Measurements from ENCODE around the gene MAZ. TPM values are rescaled to one million over a fixed set of nuclear protein-coding genes. Genes with fewer than 3 reads are reported as not detected.

MAZ gene
- total and polyA plus RNA-seq, 2 donors (not counting 3 experiments of a cell fraction or from before 2014, with no cell fraction given) = 165 to 311 TPM

GRCh38 chr16:29811170-29811895 lies 5.0 kb downstream of the MAZ start:
- peak; percentile 94 for DNase-seq (ENCODE audit: low read depth, low spot score)
- dilution Hi-C loops (cut with MboI; ENCODE audit: extremely low pct_ligation_motif_present, low sequenced_read_pairs) = no loop called here
- Histone ChIP-seq H3K36me3 (ENCODE audit: control insufficient read depth in 2 of 2, extremely low read depth in 1 of 2, insufficient read depth in 2 of 2, low read length in 2 of 2) (peaks cover 0 to 14% of the 10 kb centered on the region in 2 experiments), H3K4me3 (replicated peaks in 1 of 3; ENCODE audit: insufficient read depth in 1 of 3, low read depth in 1 of 3, low read length in 3 of 3) (peak overlapping the region; percentile 39 to 49 (median 46)), H3K9me3 (replicated peaks; ENCODE audit: control insufficient read depth, insufficient read depth, low read length) (no peaks in the 10 kb centered on the region), H3K9me1 (replicated peaks; ENCODE audit: control insufficient read depth, extremely low read depth, insufficient read depth, low read length) (no peaks in the 10 kb centered on the region), H2AFZ (ENCODE audit: low read depth, low read length) (peak overlapping the region; percentile 64), H3K9ac (replicated peaks; ENCODE audit: extremely low read depth, insufficient read depth, low read length) (peak overlapping the region; percentile 36), H3K4me1 (ENCODE audit: control insufficient read depth, extremely low read depth, insufficient read depth, low read length) (peaks cover 47% of the 10 kb centered on the region), H3K27ac (ENCODE audit: insufficient read depth, low read depth, low read length) (peak overlapping the region; percentile 35), H4K20me1 (replicated peaks; ENCODE audit: control insufficient read depth, extremely low read depth, insufficient read depth, low read length) (no peaks in the 10 kb centered on the region), H3K27me3 (ENCODE audit: control insufficient read depth in 2 of 2, insufficient read depth in 2 of 2, low read length in 2 of 2) (no peaks in the 10 kb centered on the region), H3K4me2 (ENCODE audit: insufficient read depth, low read length) (peak overlapping the region; percentile 85), H3K79me2 (ENCODE audit: control insufficient read depth, insufficient read depth, low read length) (peaks cover 29% of the 10 kb centered on the region)
- BruUV-seq (replicated peaks) = no TSS peak
- intact Hi-C loops (cut with micrococcal nuclease) = loop anchor here (1.0 to 2.0 kb wide), 2 partner anchors 51 to 185 kb away; partner anchors contain the start of genes CDIPT and INO80E
- ChIA-PET POLR2A (no interaction called here), CTCF (interaction anchor here (0.6 to 4.0 kb wide), 3 partner anchors 37 to 111 kb away, joined by 3 to 29 read pairs (median 4); no protein-coding TSS in a partner anchor)
- TF ChIP-seq GATA2 (IDR thresholded peaks at IDR 0.05; ENCODE audit: insufficient read depth, insufficient read length, low read depth, low read length) = no peak
- peak; percentile 32 for TF ChIP-seq POLR2A (IDR thresholded peaks at IDR 0.05; ENCODE audit: low read depth, low read length)
- peak; percentile 53 for TF ChIP-seq POLR2AphosphoS5 (IDR thresholded peaks at IDR 0.05; ENCODE audit: insufficient read depth, low read depth, low read length)
- peak; percentile 98 for FAIRE-seq

GRCh38 chr16:29811896-29812665 lies 5.8 kb downstream of the MAZ start, which contains the start of gene PRRT2:
TSS of gene PRRT2 (plus strand) at chr16:29812193. CDS start at chr16:29813055, 862 bp downstream.
- DNase-seq (ENCODE audit: low read depth, low spot score) (peak; percentile 55), FAIRE-seq (peak; percentile 69)
- Histone ChIP-seq H3K27me3 (ENCODE audit: control insufficient read depth in 2 of 2, insufficient read depth in 2 of 2, low read length in 2 of 2) (no peaks in the 10 kb centered on the region), H3K4me1 (ENCODE audit: control insufficient read depth, extremely low read depth, insufficient read depth, low read length) (peaks cover 50% of the 10 kb centered on the region), H3K27ac (ENCODE audit: insufficient read depth, low read depth, low read length) (peak within 1 kb of the TSS; percentile 35), H3K4me2 (ENCODE audit: insufficient read depth, low read length) (peak within 1 kb of the TSS; percentile 85), H4K20me1 (replicated peaks; ENCODE audit: control insufficient read depth, extremely low read depth, insufficient read depth, low read length) (no peaks in the 10 kb centered on the region), H3K79me2 (ENCODE audit: control insufficient read depth, insufficient read depth, low read length) (peaks cover 33% of the 10 kb centered on the region), H3K9me1 (replicated peaks; ENCODE audit: control insufficient read depth, extremely low read depth, insufficient read depth, low read length) (no peaks in the 10 kb centered on the region), H2AFZ (ENCODE audit: low read depth, low read length) (peak within 1 kb of the TSS; percentile 64), H3K9me3 (replicated peaks; ENCODE audit: control insufficient read depth, insufficient read depth, low read length) (no peaks in the 10 kb centered on the region), H3K9ac (replicated peaks; ENCODE audit: extremely low read depth, insufficient read depth, low read length) (peak within 1 kb of the TSS; percentile 36), H3K36me3 (ENCODE audit: control insufficient read depth in 2 of 2, extremely low read depth in 1 of 2, insufficient read depth in 2 of 2, low read length in 2 of 2) (peaks cover 0 to 14% of the 10 kb centered on the region in 2 experiments), H3K4me3 (replicated peaks in 1 of 3; ENCODE audit: insufficient read depth in 1 of 3, low read depth in 1 of 3, low read length in 3 of 3) (peak within 1 kb of the TSS; percentile 39 to 49 (median 46))
- ChIA-PET CTCF (interaction anchor here (0.6 to 4.0 kb wide), 3 partner anchors 36 to 111 kb away, joined by 3 to 29 read pairs (median 4); no protein-coding TSS in a partner anchor), POLR2A (no interaction called here)
- no peak for TF ChIP-seq MYC (IDR thresholded peaks at IDR 0.05; ENCODE audit: low read depth, low read length)
- no peak for TF ChIP-seq GATA2 (IDR thresholded peaks at IDR 0.05; ENCODE audit: insufficient read depth, insufficient read length, low read depth, low read length)
- TF ChIP-seq CTCF (IDR thresholded peaks at IDR 0.05; ENCODE audit: extremely low read depth in 1 of 2, insufficient read depth in 1 of 2, low read depth in 1 of 2, low read length in 2 of 2) = no peak
- TF ChIP-seq EZH2 (IDR thresholded peaks at IDR 0.05; ENCODE audit: borderline replicate concordance, low read depth, low read length, severe bottlenecking) = no peak
- TF ChIP-seq JUN (IDR thresholded peaks at IDR 0.05; ENCODE audit: borderline replicate concordance, insufficient read depth, insufficient read length, low read depth) = no peak
- TF ChIP-seq POLR2A (IDR thresholded peaks at IDR 0.05; ENCODE audit: low read depth, low read length) = no peak
- no peak for TF ChIP-seq POLR2AphosphoS5 (IDR thresholded peaks at IDR 0.05; ENCODE audit: insufficient read depth, low read depth, low read length)
- no peak for TF ChIP-seq MAX (IDR thresholded peaks at IDR 0.05; ENCODE audit: insufficient read depth, insufficient read length)
- TF ChIP-seq FOS (IDR thresholded peaks at IDR 0.05; ENCODE audit: borderline replicate concordance, insufficient read depth, low read length) = no peak
- intact Hi-C loops (cut with micrococcal nuclease) (loop anchor here (1.0 to 2.0 kb wide), 2 partner anchors 51 to 184 kb away; partner anchors contain the start of genes CDIPT and INO80E), dilution Hi-C loops (cut with MboI; ENCODE audit: extremely low pct_ligation_motif_present, low sequenced_read_pairs) (no loop called here)
- BruUV-seq (replicated peaks) = no TSS peak

Data from endothelial cell of umbilical vein (primary cell).